DMS114 treated with DMSO at 0.1 percent for 48 hours (cell line): ENCODE measurements around the gene FNDC5.

Source experiments
- DNase-seq: peaks from one replicate; lab custom pipeline; 2025; ENCODE audit not compliant: unreplicated experiment; lab: John Stamatoyannopoulos, UW

FNDC5 gene

GRCh38 chr1:32884726-32885125, 14.0 kb upstream of the FNDC5 start:
- no peak for DNase-seq

GRCh38 chr1:32884032-32884372, 13.3 kb upstream of the FNDC5 start:
- DNase-seq: no peak

- no peak for DNase-seq
Observed at GRCh38 chr1:32883338-32884031, 12.8 kb upstream of the FNDC5 start.

GRCh38 chr1:32881871-32882850, 11.4 kb upstream of the FNDC5 start:
- DNase-seq: no peak

- no peak for DNase-seq
Observed at GRCh38 chr1:32881291-32881690, 10.6 kb upstream of the FNDC5 start.

- no peak for DNase-seq
Observed at GRCh38 chr1:32878637-32879041, 7.9 kb upstream of the FNDC5 start.

- DNase-seq: no peak
Observed at GRCh38 chr1:32878183-32878582, 7.5 kb upstream of the FNDC5 start.

GRCh38 chr1:32877211-32878110, 6.7 kb upstream of the FNDC5 start:
- no peak for DNase-seq

- DNase-seq: no peak
Observed at GRCh38 chr1:32876341-32877210, 5.9 kb upstream of the FNDC5 start.

- DNase-seq: no peak
Observed at GRCh38 chr1:32874860-32875752, 4.4 kb upstream of the FNDC5 start.

- DNase-seq: no peak
Observed at GRCh38 chr1:32873484-32873883, 2.8 kb upstream of the FNDC5 start.

- DNase-seq: no peak
Observed at GRCh38 chr1:32872192-32872460, 1.4 kb upstream of the FNDC5 start.

GRCh38 chr1:32871364-32872191, 866 bp upstream of the FNDC5 start:
- no peak for DNase-seq

- no peak for DNase-seq
Observed at GRCh38 chr1:32869923-32870614, 643 bp downstream of the FNDC5 start.

- no peak for DNase-seq
Observed at GRCh38 chr1:32868806-32869455, 1.8 kb downstream of the FNDC5 start.

- DNase-seq: no peak
Observed at GRCh38 chr1:32868085-32868484, 2.6 kb downstream of the FNDC5 start.

- no peak for DNase-seq
Observed at GRCh38 chr1:32867671-32868070, 3.0 kb downstream of the FNDC5 start.

- DNase-seq: no peak
Observed at GRCh38 chr1:32867151-32867550, 3.6 kb downstream of the FNDC5 start.
